SK-N-SH (cell line): Measurements from ENCODE around the gene PPL. TPM values are rescaled to one million over a fixed set of nuclear protein-coding genes. Genes with fewer than 3 reads are reported as not detected.

Source experiments
- CTCF ChIA-PET: fragments of 300-600, 350-600 bp; formaldehyde crosslinking; extraction: SDS; loops from one replicate; lab custom pipeline; 2021; lab: Yijun Ruan, JAX
- POLR2A ChIA-PET: fragments of 350-600 bp; sonication (Branson Sonifier 250); formaldehyde crosslinking; extraction: SDS; loops from one replicate; lab custom pipeline; 2020; ENCODE audit warnings: antibody characterized with exemption, inconsistent platforms; lab: Yijun Ruan, JAX
- DNase-seq: peaks from one replicate; pipeline ENCODE4 v3.0.0; 2012
- H2AFZ ChIP-seq: fragments of 200-600 bp; sonication (generic); 2 replicates; pipeline ENCODE4 v1.8.1; 2016; ENCODE audit warnings: antibody characterized with exemption, mild to moderate bottlenecking, low read depth
- H3F3A ChIP-seq: fragments of 200-600 bp; sonication (generic); replicated peaks from 2 replicates; pipeline ENCODE3; 2016; ENCODE audit warnings: antibody characterized with exemption, mild to moderate bottlenecking; ENCODE audit not compliant: insufficient read depth
- H3K27ac ChIP-seq, 2 experiments: fragments of 200-500 bp in 1 of 2; fragments of 200-600 bp in 1 of 2; sonication (Bioruptor generic) in 1 of 2; sonication (generic), shearing (Covaris generic) in 1 of 2; 2 replicates each; pipeline versions ENCODE4 v1.5.1 to v1.6.1; 2014 to 2016; ENCODE audit warnings: low read depth in 2 of 2, inconsistent platforms in 1 of 2, low read length in 1 of 2, mild to moderate bottlenecking in 1 of 2, mixed read lengths in 1 of 2
- H3K27me3 ChIP-seq: fragments of 200-600 bp; sonication (generic), shearing (Covaris generic); 2 replicates; pipeline ENCODE4 v1.6.1; 2016; ENCODE audit warnings: mixed run types; ENCODE audit not compliant: insufficient read depth
- H3K36me3 ChIP-seq, 2 experiments: fragments of 200-500 bp in 1 of 2; fragments of 200-600 bp in 1 of 2; sonication (Bioruptor generic) in 1 of 2; sonication (generic) in 1 of 2; replicated peaks in 1 of 2; 2 replicates each; pipeline versions ENCODE3 to v1.5.1; 2014 to 2016; ENCODE audit warnings: low read length in 1 of 2, mild to moderate bottlenecking in 1 of 2; ENCODE audit not compliant: insufficient read depth in 2 of 2, control insufficient read depth in 1 of 2
- H3K4me1 ChIP-seq, 2 experiments: fragments of 200-500 bp in 1 of 2; fragments of 200-600 bp in 1 of 2; sonication (Bioruptor generic) in 1 of 2; sonication (generic), shearing (Covaris generic) in 1 of 2; 2 replicates each; pipeline versions ENCODE4 v1.5.1 to v1.6.1; 2014 to 2016; ENCODE audit warnings: low read depth in 1 of 2, low read length in 1 of 2, mixed run types in 1 of 2; ENCODE audit not compliant: insufficient read depth in 2 of 2, control insufficient read depth in 1 of 2
- H3K4me2 ChIP-seq: fragments of 200-600 bp; sonication (generic), shearing (Covaris generic); 2 replicates; pipeline ENCODE4 v1.6.1; 2017; ENCODE audit warnings: mixed run types
- H3K4me3 ChIP-seq, 2 experiments: fragments of 200-500 bp in 1 of 2; fragments of 200-600 bp in 1 of 2; sonication (Bioruptor generic) in 1 of 2; sonication (generic), shearing (Covaris generic) in 1 of 2; 2 replicates each; pipeline versions ENCODE4 v1.5.1 to v1.8.1; 2014 to 2016; ENCODE audit warnings: low read depth in 2 of 2, inconsistent platforms in 1 of 2, low read length in 1 of 2, mild to moderate bottlenecking in 1 of 2, mixed read lengths in 1 of 2, moderate library complexity in 1 of 2
- H3K79me2 ChIP-seq: fragments of 200-600 bp; sonication (generic); 2 replicates; pipeline ENCODE4 v1.8.1; 2017; ENCODE audit warnings: mild to moderate bottlenecking; ENCODE audit not compliant: insufficient read depth
- H3K9ac ChIP-seq: fragments of 200-600 bp; sonication (generic); 2 replicates; pipeline ENCODE4 v1.6.1; 2017; ENCODE audit warnings: mixed run types
- H3K9me2 ChIP-seq: fragments of 200-600 bp; sonication (generic); 2 replicates; pipeline ENCODE4 v1.6.1; 2017; ENCODE audit warnings: mixed run types
- H3K9me3 ChIP-seq: fragments of 200-600 bp; sonication (generic); 2 replicates; pipeline ENCODE4 v1.6.1; 2017; ENCODE audit warnings: mixed run types, mild to moderate bottlenecking, moderate library complexity
- H4K20me1 ChIP-seq: fragments of 200-600 bp; sonication (generic); 2 replicates; pipeline ENCODE4 v1.6.1; 2017; ENCODE audit warnings: mild to moderate bottlenecking, mixed run types; ENCODE audit not compliant: insufficient read depth
- EP300 ChIP-seq, 2 experiments: IDR thresholded peaks; 2 replicates each; pipeline versions ENCODE4 v1.4.0 to v1.6.1; 2012; ENCODE audit warnings: borderline replicate concordance in 1 of 2, low read depth in 1 of 2, low read length in 1 of 2
- EZH2phosphoT487 ChIP-seq: fragments of 200-600 bp; sonication (generic); IDR thresholded peaks from 2 replicates; pipeline ENCODE4 v1.6.1; 2017; ENCODE audit warnings: low read depth, mixed run types, mild to moderate bottlenecking, antibody characterized with exemption, moderate library complexity, borderline replicate concordance
- GATA2 ChIP-seq: sonication (generic); formaldehyde crosslinking; IDR thresholded peaks from 2 replicates; pipeline ENCODE4 v1.5.0; 2020; ENCODE audit warnings: mild to moderate bottlenecking, missing genetic modification reagents
- JUND ChIP-seq: IDR thresholded peaks from 2 replicates; pipeline ENCODE4 v1.4.0; 2012
- MAX ChIP-seq: IDR thresholded peaks from 2 replicates; pipeline ENCODE4 v1.4.0; 2012; ENCODE audit warnings: low read depth
- MEF2A ChIP-seq: IDR thresholded peaks from 2 replicates; pipeline ENCODE4 v1.4.0; 2012; ENCODE audit warnings: low read depth, borderline replicate concordance
- MXI1 ChIP-seq: IDR thresholded peaks from 2 replicates; pipeline ENCODE4 v1.6.1; 2012; ENCODE audit warnings: mild to moderate bottlenecking, low read depth, low read length, improper control_type of control experiment
- NRF1 ChIP-seq: IDR thresholded peaks from 2 replicates; pipeline ENCODE4 v1.6.1; 2012; ENCODE audit warnings: low read depth, mild to moderate bottlenecking, low read length
- PBX3 ChIP-seq: IDR thresholded peaks from 2 replicates; pipeline ENCODE4; 2012
- POLR2AphosphoS5 ChIP-seq: IDR thresholded peaks from 2 replicates; pipeline ENCODE4 v1.6.1; 2012; ENCODE audit warnings: low read depth, low read length
- RAD21 ChIP-seq: IDR thresholded peaks from 2 replicates; pipeline ENCODE4 v1.6.1; 2012; ENCODE audit warnings: mild to moderate bottlenecking, low read length
- REST ChIP-seq: IDR thresholded peaks from 2 replicates; pipeline ENCODE4 v1.6.1; 2012; ENCODE audit warnings: mild to moderate bottlenecking, low read depth, low read length, moderate library complexity
- RXRA ChIP-seq: IDR thresholded peaks from 2 replicates; pipeline ENCODE4 v1.4.0; 2012; ENCODE audit warnings: low read depth, mild to moderate bottlenecking, borderline replicate concordance
- SIN3A ChIP-seq: IDR thresholded peaks from 2 replicates; pipeline ENCODE4 v1.6.1; 2012; ENCODE audit warnings: low read depth, mild to moderate bottlenecking, low read length, moderate library complexity, borderline replicate concordance
- TAF1 ChIP-seq: IDR thresholded peaks from 2 replicates; pipeline ENCODE4 v1.6.1; 2012; ENCODE audit warnings: low read depth, mild to moderate bottlenecking, low read length, moderate library complexity, borderline replicate concordance
- WGBS: methylation state at CpG from one replicate; pipeline ENCODE4 v1.1.6; 2017; ENCODE audit warnings: low lambda C conversion rate; 5-methylcytosine and 5-hydroxymethylcytosine counted together
- polyA plus RNA-seq, 3 experiments: library from polyadenylated mRNA; depleted of rRNA; stranded (reverse); fragments of >200 nt; gene quantifications; 2 replicates each; pipeline ENCODE4 v1.2.3, GENCODE V29; 2012

Gene PPL
- polyA plus RNA-seq, 1 of the 3 experiments (the other 2 are of a cell fraction), result 24.6 TPM

GRCh38 chr16:4846901-4847773 lies 89.8 kb downstream of the PPL start, which contains the start of the genes GLYR1 and UBN1 (continued):
- TF ChIP-seq RXRA, result no peak
- TF ChIP-seq MAX, result no peak; the same call in 1 of the 2 replicates
- no peak for TF ChIP-seq EP300 (IDR thresholded peaks at IDR 0.05; ENCODE audit: borderline replicate concordance in 1 of 2, low read depth in 1 of 2, low read length in 1 of 2)
- peak; percentile 78 for TF ChIP-seq POLR2AphosphoS5
- TF ChIP-seq NRF1, result no peak; the same call in 1 of the 2 replicates
- TF ChIP-seq MEF2A, result no peak
- TF ChIP-seq PBX3, result no peak
- TF ChIP-seq TAF1, result peak; percentile 92
- no peak for TF ChIP-seq EZH2phosphoT487
- no peak for TF ChIP-seq JUND
- TF ChIP-seq GATA2, result no peak

- H3K9ac ChIP-seq, result peak overlapping the region; percentile 93
- H2AFZ ChIP-seq, result no peak overlapping the region; the same call in 1 of the 2 replicates
- peak overlapping the region; percentile 74 to 84 for H3K27ac ChIP-seq
- H3K4me2 ChIP-seq, result peak overlapping the region; percentile 89
- H3K4me3 ChIP-seq, result peak overlapping the region; percentile 81 to 89
- H4K20me1 ChIP-seq, result peaks cover 60% of the 10 kb centered on the region
- 0% methylated on average over 6 of the region's 27 CpGs for WGBS
- H3K9me2 ChIP-seq, result no peaks in the 10 kb centered on the region
- H3F3A ChIP-seq, result no peaks in the 10 kb centered on the region
- CTCF ChIA-PET, result interaction anchor here (1.3 kb wide), 1 partner anchor 10 kb away, joined by 3 read pairs; no protein-coding TSS in a partner anchor
- peak; percentile 42 for DNase-seq
- TF ChIP-seq SIN3A (peak; percentile 33; the same call in 1 of the 2 replicates), RAD21 (no peak), REST (no peak), MXI1 (0 out of 2 replicates have a peak, but pooled peaks have one; percentile 33), TAF1 (peak; percentile 31; the same call in 1 of the 2 replicates)
- H3K36me3 ChIP-seq, result peaks cover 24 to 32% of the 10 kb centered on the region in 2 experiments
- H3K4me1 ChIP-seq, result peaks cover 12 to 26% of the 10 kb centered on the region in 2 experiments; a peak in 3 of 4 replicates
- no peaks in the 10 kb centered on the region for H3K9me3 ChIP-seq
- H3K79me2 ChIP-seq, result peaks cover 91% of the 10 kb centered on the region
- POLR2A ChIA-PET, result no interaction called here
- no peaks in the 10 kb centered on the region for H3K27me3 ChIP-seq
Observed at GRCh38 chr16:4846503-4846900, 90.4 kb downstream of the PPL start.
